Activated effector memory CD4-positive, alpha-beta T cell treated with anti-CD3 and anti-CD28 coated beads, Interleukin-2, amount 50 U/mL, for 16 hours (primary cell): ENCODE results near the gene CD82.

Experiments used
- DNase-seq: peaks from one replicate; pipeline ENCODE4 v3.0.0-alpha.2; 2020

Gene CD82

GRCh38 chr11:44605068-44605708 lies 39.7 kb downstream of the CD82 start:
- no peak for DNase-seq

GRCh38 chr11:44605965-44606364 lies 40.5 kb downstream of the CD82 start:
- DNase-seq = no peak

GRCh38 chr11:44606472-44606871 lies 41.0 kb downstream of the CD82 start:
- DNase-seq = no peak

- DNase-seq = peak; percentile 70
Measured at GRCh38 chr11:44607319-44607962, 42.0 kb downstream of the CD82 start.

GRCh38 chr11:44607987-44608386 lies 42.5 kb downstream of the CD82 start:
- DNase-seq = no peak

- DNase-seq = no peak
Measured at GRCh38 chr11:44608651-44608990, 43.2 kb downstream of the CD82 start.

GRCh38 chr11:44608991-44609782 lies 43.7 kb downstream of the CD82 start:
- DNase-seq = peak; percentile 71

GRCh38 chr11:44609783-44610155 lies 44.3 kb downstream of the CD82 start:
- DNase-seq = no peak

- no peak for DNase-seq
Measured at GRCh38 chr11:44610186-44610955, 44.9 kb downstream of the CD82 start.

- no peak for DNase-seq
Measured at GRCh38 chr11:44611088-44611487, 45.6 kb downstream of the CD82 start.

- peak; percentile 89 for DNase-seq
Measured at GRCh38 chr11:44611687-44612434, 46.4 kb downstream of the CD82 start.

GRCh38 chr11:44613153-44613552 lies 47.7 kb downstream of the CD82 start:
- no peak for DNase-seq

- DNase-seq = no peak
Measured at GRCh38 chr11:44614281-44614775, 48.9 kb downstream of the CD82 start.

GRCh38 chr11:44615041-44615755 lies 49.7 kb downstream of the CD82 start:
- no peak for DNase-seq

GRCh38 chr11:44615913-44616791 lies 50.7 kb downstream of the CD82 start:
- peak; percentile 50 for DNase-seq

- peak; percentile 55 for DNase-seq
Measured at GRCh38 chr11:44617671-44618461, 52.4 kb downstream of the CD82 start.

GRCh38 chr11:44618561-44619425 lies 53.3 kb downstream of the CD82 start:
- peak; percentile 58 for DNase-seq

- no peak for DNase-seq
Measured at GRCh38 chr11:44620328-44620725, 54.9 kb downstream of the CD82 start.
